ENCODE data around the gene IL5RA. TPM values are rescaled to one million over a fixed set of nuclear protein-coding genes. Genes with fewer than 3 reads are reported as not detected.

IL5RA gene
- total and polyA plus RNA-seq, 10 of the 15 experiments (the other 5 are each of a cell fraction or from before 2014, with no cell fraction given): 0.04 to 0.53 (median 0.14) TPM; not detected in 6

- ChIA-PET SMC1A (ENCODE audit: uncharacterized antibody, unreplicated experiment) (interaction anchor here (1.4 kb wide), 1 partner anchor 21 kb away, joined by 4 read pairs; no protein-coding TSS in a partner anchor), CTCF (interaction anchor here (0.6 kb wide), 1 partner anchor 70 kb away, joined by 4 read pairs; no protein-coding TSS in a partner anchor), POLR2A (no interaction called here), RAD21 (ENCODE audit: unreplicated experiment) (no interaction called here)
- H3K27ac ChIP-seq (ENCODE audit: control insufficient read depth, insufficient read depth): no peak overlapping the region
- BruUV-seq (replicated peaks): no TSS peak
- H3K79me2 ChIP-seq (ENCODE audit: control insufficient read depth, insufficient read depth, low read length): no peaks in the 10 kb centered on the region
- H3K27me3 ChIP-seq (replicated peaks in 1 of 2; ENCODE audit: control insufficient read depth in 2 of 2, insufficient read depth in 2 of 2, low read length in 1 of 2): no peaks in the 10 kb centered on the region
- H3K4me2 ChIP-seq (ENCODE audit: control insufficient read depth, insufficient read depth): no peak overlapping the region
- H3K36me3 ChIP-seq (ENCODE audit: control insufficient read depth in 2 of 2, insufficient read depth in 2 of 2, low read length in 1 of 2): no peaks in the 10 kb centered on the region
- TF ChIP-seq PRDM15 (CRISPR knock-in tag; IDR thresholded peaks at IDR 0.05) (no peak), SKIL (IDR thresholded peaks at IDR 0.05; ENCODE audit: low read depth, poor library complexity, severe bottlenecking) (no peak), REST (IDR thresholded peaks at IDR 0.05; ENCODE audit: low read depth, low read length) (peak; percentile 12; the same call in 1 of the 2 replicates)
- no peak overlapping the region for H3K9ac ChIP-seq (ENCODE audit: control insufficient read depth, insufficient read depth, low read length)
- in situ Hi-C loops (cut with MboI) (no loop called here), intact Hi-C loops (cut with micrococcal nuclease; ENCODE audit: unreplicated experiment) (no loop called here)
- H3K9me3 ChIP-seq (replicated peaks; ENCODE audit: control insufficient read depth, insufficient read depth, low read length): no peaks in the 10 kb centered on the region; the same call in 2 of the 3 replicates
- ATAC-seq (no peak), FAIRE-seq (no peak), DNase-seq (ENCODE audit: low read depth, low spot score) (no peak)
- H3K4me3 ChIP-seq: no peak overlapping the region
- no peaks in the 10 kb centered on the region for H4K20me1 ChIP-seq (ENCODE audit: control insufficient read depth, insufficient read depth)
- H2AFZ ChIP-seq (ENCODE audit: control insufficient read depth, low read depth, low read length): no peak overlapping the region
- H3K4me1 ChIP-seq (ENCODE audit: control insufficient read depth, insufficient read depth, low read length): peaks cover 34% of the 10 kb centered on the region
Observed at GRCh38 chr3:3087279-3087678, 22.9 kb downstream of the IL5RA start.

All from GM12878 (cell line).